ENCODE measurements around the gene NPNT. TPM values are rescaled to one million over a fixed set of nuclear protein-coding genes. Genes with fewer than 3 reads are reported as not detected.

The NPNT gene
- total RNA-seq, 2 donors from 2014 or later = 0.88 to 1.6 TPM

- no peaks in the 10 kb centered on the region for H3K36me3 ChIP-seq (ENCODE audit: control insufficient read depth, insufficient read depth, low read length)
- H3K27ac Mint-ChIP-seq = no peak overlapping the region
- no peak for TF ChIP-seq CTCF (conservative IDR thresholded peaks at IDR 0.05)
Observed at GRCh38 chr4:105923497-105924238, 28.4 kb downstream of the NPNT start.

GRCh38 chr4:105924341-105924740, 29.1 kb downstream of the NPNT start:
- no peaks in the 10 kb centered on the region for H3K9me3 Mint-ChIP-seq

More at GRCh38 chr4:105923497-105924238, 28.4 kb downstream of the NPNT start:
- Histone ChIP-seq H3K9ac (ENCODE audit: extremely low read depth, low read length, poor library complexity, severe bottlenecking) (no peak overlapping the region), H3K4me3 (ENCODE audit: low read length) (no peak overlapping the region), H3K27ac (ENCODE audit: low read depth, low read length) (no peak overlapping the region), H3K4me1 (ENCODE audit: control insufficient read depth, insufficient read depth, low read length) (no peaks in the 10 kb centered on the region), H3K9me3 (ENCODE audit: control insufficient read depth, low read length) (no peaks in the 10 kb centered on the region), H3K27me3 (ENCODE audit: control insufficient read depth, insufficient read depth, low read length, poor library complexity, severe bottlenecking) (no peaks in the 10 kb centered on the region)
- DNase-seq = no peak
- Mint-ChIP-seq H3K4me3 (no peak overlapping the region), H3K4me1 (no peaks in the 10 kb centered on the region), H3K9me3 (no peaks in the 10 kb centered on the region), H3K36me3 (ENCODE audit: low read depth) (no peaks in the 10 kb centered on the region), H3K27me3 (ENCODE audit: insufficient read depth) (no peaks in the 10 kb centered on the region)
- WGBS, 2 experiments (ENCODE audit: insufficient coverage in 1 of 2, insufficient read length in 1 of 2) = 82 to 89% methylated on average over 3 to 7 of the region's 7 CpGs

GRCh38 chr4:105930698-105931097, 35.4 kb downstream of the NPNT start:
- no peaks in the 10 kb centered on the region for H3K4me1 ChIP-seq (ENCODE audit: control insufficient read depth, insufficient read depth, low read length)
- H3K27ac ChIP-seq (ENCODE audit: low read depth, low read length) = no peak overlapping the region
- H3K9ac ChIP-seq (ENCODE audit: extremely low read depth, low read length, poor library complexity, severe bottlenecking) = no peak overlapping the region
- Mint-ChIP-seq H3K9me3 (no peaks in the 10 kb centered on the region), H3K27ac (no peak overlapping the region), H3K27me3 (ENCODE audit: insufficient read depth) (no peaks in the 10 kb centered on the region), H3K4me3 (no peak overlapping the region), H3K4me1 (no peaks in the 10 kb centered on the region), H3K36me3 (ENCODE audit: low read depth) (no peaks in the 10 kb centered on the region)
- no peaks in the 10 kb centered on the region for H3K9me3 ChIP-seq (ENCODE audit: control insufficient read depth, low read length)
- 94 to 100% methylated on average over 1 to 2 of the region's 2 CpGs for WGBS, 2 experiments (ENCODE audit: insufficient coverage in 1 of 2, insufficient read length in 1 of 2)
- no peak for TF ChIP-seq CTCF (conservative IDR thresholded peaks at IDR 0.05)
- no peaks in the 10 kb centered on the region for H3K27me3 ChIP-seq (ENCODE audit: control insufficient read depth, insufficient read depth, low read length, poor library complexity, severe bottlenecking)
- no peak for DNase-seq
- H3K4me3 ChIP-seq (ENCODE audit: low read length) = no peak overlapping the region
- no peaks in the 10 kb centered on the region for H3K36me3 ChIP-seq (ENCODE audit: control insufficient read depth, insufficient read depth, low read length)

More at GRCh38 chr4:105924341-105924740, 29.1 kb downstream of the NPNT start:
- no peak for DNase-seq
- H3K4me3 ChIP-seq (ENCODE audit: low read length) = no peak overlapping the region
- Mint-ChIP-seq H3K27me3 (ENCODE audit: insufficient read depth) (no peaks in the 10 kb centered on the region), H3K36me3 (ENCODE audit: low read depth) (no peaks in the 10 kb centered on the region), H3K27ac (no peak overlapping the region), H3K4me3 (no peak overlapping the region), H3K4me1 (no peaks in the 10 kb centered on the region)
- H3K4me1 ChIP-seq (ENCODE audit: control insufficient read depth, insufficient read depth, low read length) = no peaks in the 10 kb centered on the region
- no peak for TF ChIP-seq CTCF (conservative IDR thresholded peaks at IDR 0.05)
- H3K27me3 ChIP-seq (ENCODE audit: control insufficient read depth, insufficient read depth, low read length, poor library complexity, severe bottlenecking) = no peaks in the 10 kb centered on the region
- 95 to 100% methylated on average over 1 of the region's 1 CpG for WGBS, 2 experiments (ENCODE audit: insufficient coverage in 1 of 2, insufficient read length in 1 of 2)
- H3K36me3 ChIP-seq (ENCODE audit: control insufficient read depth, insufficient read depth, low read length) = no peaks in the 10 kb centered on the region
- no peaks in the 10 kb centered on the region for H3K9me3 ChIP-seq (ENCODE audit: control insufficient read depth, low read length)
- H3K27ac ChIP-seq (ENCODE audit: low read depth, low read length) = no peak overlapping the region
- no peak overlapping the region for H3K9ac ChIP-seq (ENCODE audit: extremely low read depth, low read length, poor library complexity, severe bottlenecking)

Measured in endodermal cell (in vitro differentiated cells).